Left kidney (tissue), 2 donors: Measurements from ENCODE around the gene MRTFB. TPM values are rescaled to one million over a fixed set of nuclear protein-coding genes. Genes with fewer than 3 reads are reported as not detected.

Experiments
- DNase-seq: peaks from one replicate; pipeline ENCODE4 v3.0.0-alpha.2; 2013
- polyA plus RNA-seq: library from polyadenylated mRNA; unstranded; fragments of 120-200 nt; gene quantifications from one replicate; pipeline ENCODE4 v1.2.1, GENCODE V29; 2013; ENCODE audit not compliant: insufficient read length

MRTFB gene
- polyA plus RNA-seq, 1 donor, result 47.4 TPM

- DNase-seq, result no peak
These were observed 236.6 kb downstream of the MRTFB start for GRCh38 chr16:14307527-14308367.

DNA sequence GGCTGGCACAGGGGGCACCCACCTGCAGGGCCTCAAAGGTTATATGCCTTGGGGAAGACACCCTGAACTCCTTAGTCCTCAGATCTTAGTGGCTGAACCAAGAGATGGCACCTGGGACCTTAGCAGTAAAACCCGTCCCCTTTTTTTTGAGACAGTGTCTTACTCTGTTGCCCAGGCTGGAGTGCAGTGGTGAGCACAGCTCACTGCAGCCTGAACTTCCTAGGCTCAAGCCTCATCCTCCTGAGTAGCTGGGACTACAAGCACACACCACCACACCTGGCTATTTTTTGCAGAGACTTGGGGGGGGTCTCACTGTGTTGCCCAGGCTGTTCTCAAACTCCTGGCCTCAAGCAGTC is 237.2 kb downstream of the MRTFB start:
- DNase-seq, result no peak

DNA sequence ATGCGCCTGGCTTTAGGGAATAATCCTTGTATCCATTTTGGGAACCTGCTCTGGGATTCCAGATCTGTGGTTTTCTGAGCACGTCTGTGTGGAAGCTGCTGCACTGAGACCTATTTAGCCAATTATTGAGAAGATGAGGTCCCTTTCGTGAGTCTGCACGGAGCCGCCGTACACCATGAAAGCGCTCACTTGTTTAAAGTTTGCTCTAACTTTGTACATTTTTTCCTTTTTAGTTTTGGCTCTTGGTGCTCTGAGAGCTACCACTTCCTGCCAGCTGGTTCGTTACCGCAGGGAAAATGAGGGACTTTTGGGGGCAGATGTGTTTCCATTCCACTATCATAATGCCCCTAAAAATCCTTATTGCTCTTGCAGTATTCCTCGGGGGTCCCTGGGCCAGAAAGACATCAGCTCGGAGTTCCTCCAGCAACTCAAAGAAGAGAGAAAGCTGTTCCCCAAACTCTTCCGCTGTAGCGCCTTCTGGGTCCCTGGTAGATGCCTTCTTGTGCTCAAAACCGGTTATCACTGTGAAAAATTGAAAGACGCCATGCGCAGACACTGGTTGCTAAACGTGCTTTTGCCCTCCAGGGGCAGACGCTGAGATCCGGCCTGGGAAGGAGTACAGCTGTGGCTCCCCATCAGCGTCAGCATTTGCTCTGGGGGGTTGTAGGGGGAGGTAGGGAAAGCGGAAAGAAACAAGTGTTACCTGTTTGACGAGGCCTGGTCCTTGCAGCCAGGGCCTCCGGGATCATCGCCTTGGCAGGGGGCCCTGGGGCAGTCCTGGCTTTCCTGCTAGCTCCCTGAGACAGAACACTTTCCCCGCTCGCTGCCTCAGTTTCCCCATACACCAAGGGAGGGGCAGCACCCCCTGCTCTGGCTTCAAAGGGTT is 238.1 kb downstream of the MRTFB start:
- no peak for DNase-seq

- no peak for DNase-seq
These were observed 238.8 kb downstream of the MRTFB start for GRCh38 chr16:14309906-14310305.

DNA sequence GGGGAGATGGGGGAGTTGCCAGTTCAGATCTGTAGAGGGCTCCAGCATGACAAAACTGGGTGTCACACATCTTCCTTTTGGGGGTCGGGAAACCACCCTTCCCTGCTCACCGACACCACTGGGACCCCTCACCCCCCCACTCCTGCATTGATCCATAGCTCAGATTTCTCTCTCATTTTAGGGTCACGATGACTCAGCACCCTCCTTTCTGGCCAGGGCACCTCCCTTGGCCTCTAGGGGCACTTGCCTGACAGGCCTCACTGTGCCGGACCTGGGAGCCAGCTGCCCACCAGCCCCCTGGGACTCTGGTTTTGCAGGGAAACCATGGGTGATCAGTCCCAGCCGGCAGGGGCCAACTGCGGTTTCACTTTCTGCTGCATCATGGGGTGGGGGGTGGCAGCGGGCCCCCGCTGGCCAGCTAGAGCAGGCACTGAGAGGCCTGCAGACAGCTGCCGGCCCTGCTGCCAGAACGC is 239.4 kb downstream of the MRTFB start:
- no peak for DNase-seq

- DNase-seq, result no peak
These were observed 243.0 kb downstream of the MRTFB start for GRCh38 chr16:14314116-14314515.

DNA sequence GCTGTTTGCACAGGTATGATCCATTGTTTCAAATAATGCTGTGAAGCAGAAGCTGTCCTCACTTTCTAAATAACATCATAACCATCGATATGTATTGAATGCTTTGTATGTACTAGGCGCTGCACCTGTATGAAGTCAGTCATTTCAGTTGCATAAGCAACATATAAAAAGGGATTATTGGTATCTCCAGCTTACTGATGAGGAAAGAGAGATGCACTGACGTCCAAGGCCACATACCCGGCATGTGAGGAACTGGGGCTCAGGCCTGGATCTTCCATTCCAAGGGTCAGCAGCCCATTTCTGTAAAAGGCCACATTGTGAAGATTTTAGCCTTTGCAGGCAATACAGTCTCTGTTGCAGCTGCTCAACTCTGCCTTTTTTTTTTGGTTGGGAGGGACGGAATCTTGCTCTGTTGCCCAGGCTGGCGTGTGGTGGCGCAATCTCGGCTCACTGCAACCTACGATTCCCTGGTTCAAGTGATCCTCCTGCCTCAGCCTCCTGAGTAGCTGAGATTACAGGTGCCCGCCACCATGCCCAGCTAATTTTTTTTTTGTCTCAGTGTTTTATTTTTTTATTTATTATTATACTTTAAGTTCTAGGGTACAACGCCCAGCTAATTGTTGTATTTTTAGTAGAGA is 244.7 kb downstream of the MRTFB start:
- no peak for DNase-seq

Other genes with a start within 250 kb of the MRTFB start
- gene ERCC4, start 151.2 kb upstream of the MRTFB start, polyA plus RNA-seq, result 21.4 TPM